ENCODE measurements around the gene CHSY3. TPM values are rescaled to one million over a fixed set of nuclear protein-coding genes. Genes with fewer than 3 reads are reported as not detected.

CHSY3 gene
- total RNA-seq, 1 donor from 2014 or later = 51.3 TPM

GRCh38 chr5:129996896-129997295, 92.6 kb downstream of the CHSY3 start:
- Histone ChIP-seq H3K36me3 (no peaks in the 10 kb centered on the region), H3K4me3 (no peak overlapping the region), H3K9me3 (no peaks in the 10 kb centered on the region), H3K27ac (no peak overlapping the region), H3K27me3 (no peaks in the 10 kb centered on the region), H3K4me1 (no peaks in the 10 kb centered on the region)
- intact Hi-C loops (cut with DNase I) = loop anchor here (1.0 kb wide), 1 partner anchor 47 kb away; no protein-coding TSS in a partner anchor
- DNase-seq (ENCODE audit: low spot score in 2 of 2) = no peak
- no peak for TF ChIP-seq CTCF (IDR thresholded peaks at IDR 0.05)

- Histone ChIP-seq H3K27me3 (no peaks in the 10 kb centered on the region), H3K4me1 (peaks cover 0 to 4% of the 10 kb centered on the region in 2 donors), H3K36me3 (no peaks in the 10 kb centered on the region), H3K9me3 (no peaks in the 10 kb centered on the region), H3K4me3 (no peak overlapping the region), H3K27ac (no peak overlapping the region)
- intact Hi-C loops (cut with DNase I) = no loop called here
- DNase-seq (ENCODE audit: low spot score in 2 of 2) = no peak
- no peak for TF ChIP-seq CTCF (IDR thresholded peaks at IDR 0.05)
Measured at GRCh38 chr5:130000460-130000859, 96.2 kb downstream of the CHSY3 start.

- DNase-seq (ENCODE audit: low spot score in 2 of 2) = no peak
- H3K36me3 ChIP-seq = no peaks in the 10 kb centered on the region
- intact Hi-C loops (cut with DNase I) = no loop called here
- H3K4me3 ChIP-seq = no peak overlapping the region
- no peak overlapping the region for H3K27ac ChIP-seq
- peaks cover 0 to 4% of the 10 kb centered on the region in 2 donors for H3K4me1 ChIP-seq
- no peaks in the 10 kb centered on the region for H3K27me3 ChIP-seq
- TF ChIP-seq CTCF (IDR thresholded peaks at IDR 0.05) = no peak
- H3K9me3 ChIP-seq = no peaks in the 10 kb centered on the region
Measured at GRCh38 chr5:130002183-130002582, 97.9 kb downstream of the CHSY3 start.

- no peaks in the 10 kb centered on the region for H3K9me3 ChIP-seq
- H3K27ac ChIP-seq = no peak overlapping the region
- H3K27me3 ChIP-seq = no peaks in the 10 kb centered on the region
- no peak for DNase-seq (ENCODE audit: low spot score in 2 of 2)
- no peak overlapping the region for H3K4me3 ChIP-seq
- no peak for TF ChIP-seq CTCF (IDR thresholded peaks at IDR 0.05)
- intact Hi-C loops (cut with DNase I) = no loop called here
- peaks cover 0 to 4% of the 10 kb centered on the region in 2 donors for H3K4me1 ChIP-seq
- no peaks in the 10 kb centered on the region for H3K36me3 ChIP-seq
Measured at GRCh38 chr5:130002876-130003275, 98.6 kb downstream of the CHSY3 start.

GRCh38 chr5:130011986-130012385, 107.7 kb downstream of the CHSY3 start:
- Histone ChIP-seq H3K9me3 (peaks cover 0 to 16% of the 10 kb centered on the region in 2 donors), H3K36me3 (no peaks in the 10 kb centered on the region), H3K27me3 (no peaks in the 10 kb centered on the region), H3K27ac (no peak overlapping the region), H3K4me1 (no peaks in the 10 kb centered on the region), H3K4me3 (no peak overlapping the region)
- no peak for TF ChIP-seq CTCF (IDR thresholded peaks at IDR 0.05)
- intact Hi-C loops (cut with DNase I) = no loop called here
- no peak for DNase-seq (ENCODE audit: low spot score in 2 of 2)

GRCh38 chr5:130017173-130017572, 112.9 kb downstream of the CHSY3 start:
- no peak for TF ChIP-seq CTCF (IDR thresholded peaks at IDR 0.05)
- intact Hi-C loops (cut with DNase I) = no loop called here
- Histone ChIP-seq H3K27ac (no peak overlapping the region), H3K9me3 (peaks cover 0 to 8% of the 10 kb centered on the region in 2 donors), H3K4me1 (no peaks in the 10 kb centered on the region), H3K4me3 (no peak overlapping the region), H3K36me3 (no peaks in the 10 kb centered on the region), H3K27me3 (no peaks in the 10 kb centered on the region)
- DNase-seq (ENCODE audit: low spot score in 2 of 2) = no peak
